Type B pancreatic cell (in vitro differentiated cells): Measurements from ENCODE around the gene TTC12. TPM values are rescaled to one million over a fixed set of nuclear protein-coding genes. Genes with fewer than 3 reads are reported as not detected.

Source experiments
- DNase-seq: peaks from one replicate; pipeline ENCODE4 v3.0.0; 2021; ENCODE audit warnings: mixed read lengths; ENCODE audit not compliant: unreplicated experiment; ENCODE audit errors: extremely low spot score
- H3K27ac Mint-ChIP-seq: 2 replicates; pipeline ENCODE4 v1.8.0; 2021; ENCODE audit warnings: mild to moderate bottlenecking, mixed read lengths
- H3K27me3 Mint-ChIP-seq: 2 replicates; pipeline ENCODE4 v1.8.0; 2021; ENCODE audit warnings: mixed read lengths
- H3K36me3 Mint-ChIP-seq: 2 replicates; pipeline ENCODE4 v1.8.0; 2021; ENCODE audit warnings: mixed read lengths
- H3K4me1 Mint-ChIP-seq: one replicate; pipeline ENCODE4 v1.8.0; 2021; ENCODE audit warnings: mixed read lengths; ENCODE audit not compliant: unreplicated experiment
- H3K4me3 Mint-ChIP-seq: 2 replicates; pipeline ENCODE4 v1.8.0; 2021; ENCODE audit warnings: mild to moderate bottlenecking, mixed read lengths
- H3K9me3 Mint-ChIP-seq: 2 replicates; pipeline ENCODE4 v1.8.0; 2021; ENCODE audit warnings: mixed read lengths
- CTCF ChIP-seq: fragments of 200-600 bp; sonication (generic); conservative IDR thresholded peaks from 2 replicates; pipeline ENCODE4 v1.5.0; 2021; ENCODE audit warnings: antibody characterized with exemption, mild to moderate bottlenecking
- total RNA-seq: library from RNA; stranded (reverse); gene quantifications from 2 replicates; pipeline ENCODE4 v1.2.1, GENCODE V29; 2021; ENCODE audit warnings: low replicate concordance

Gene TTC12
- total RNA-seq, 1 donor from 2014 or later: 27.6 TPM

- Mint-ChIP-seq H3K27ac (no peak overlapping the region), H3K4me1 (peaks cover 19% of the 10 kb centered on the region), H3K4me3 (no peak overlapping the region), H3K27me3 (no peaks in the 10 kb centered on the region), H3K9me3 (no peaks in the 10 kb centered on the region), H3K36me3 (peaks cover 42% of the 10 kb centered on the region)
- no peak for TF ChIP-seq CTCF
- DNase-seq: no peak
Measured at GRCh38 chr11:113341388-113342165, 27.2 kb downstream of the TTC12 start.

GRCh38 chr11:113345978-113346377, 31.6 kb downstream of the TTC12 start:
- Mint-ChIP-seq H3K9me3 (no peaks in the 10 kb centered on the region), H3K27ac (no peak overlapping the region), H3K4me1 (peaks cover 19% of the 10 kb centered on the region), H3K36me3 (peaks cover 32% of the 10 kb centered on the region), H3K27me3 (no peaks in the 10 kb centered on the region), H3K4me3 (no peak overlapping the region)
- TF ChIP-seq CTCF: no peak
- no peak for DNase-seq

GRCh38 chr11:113349528-113349927, 35.1 kb downstream of the TTC12 start:
- DNase-seq: no peak
- H3K4me3 Mint-ChIP-seq: no peak overlapping the region
- peaks cover 22% of the 10 kb centered on the region for H3K4me1 Mint-ChIP-seq
- no peak for TF ChIP-seq CTCF
- no peaks in the 10 kb centered on the region for H3K9me3 Mint-ChIP-seq
- H3K36me3 Mint-ChIP-seq: peaks cover 37% of the 10 kb centered on the region
- H3K27ac Mint-ChIP-seq: no peak overlapping the region
- H3K27me3 Mint-ChIP-seq: no peaks in the 10 kb centered on the region

GRCh38 chr11:113350336-113351067, 36.1 kb downstream of the TTC12 start:
- H3K27me3 Mint-ChIP-seq: no peaks in the 10 kb centered on the region
- DNase-seq: no peak

GRCh38 chr11:113351068-113351450, 36.7 kb downstream of the TTC12 start:
- Mint-ChIP-seq H3K9me3 (peaks cover 4% of the 10 kb centered on the region), H3K27ac (no peak overlapping the region), H3K4me1 (peaks cover 13% of the 10 kb centered on the region), H3K27me3 (no peaks in the 10 kb centered on the region), H3K36me3 (peaks cover 46% of the 10 kb centered on the region), H3K4me3 (no peak overlapping the region)
- DNase-seq: no peak
- no peak for TF ChIP-seq CTCF

More at GRCh38 chr11:113350336-113351067, 36.1 kb downstream of the TTC12 start:
- Mint-ChIP-seq H3K9me3 (no peaks in the 10 kb centered on the region), H3K4me1 (peaks cover 18% of the 10 kb centered on the region), H3K36me3 (peaks cover 41% of the 10 kb centered on the region), H3K27ac (no peak overlapping the region), H3K4me3 (no peak overlapping the region)
- TF ChIP-seq CTCF: no peak
